DMS153 treated with DMSO at 0.1 percent for 48 hours (cell line): Measurements from ENCODE around the gene ARHGAP42.

Experiments used
- DNase-seq: peaks from one replicate; lab custom pipeline; 2025; ENCODE audit not compliant: unreplicated experiment; lab: John Stamatoyannopoulos, UW

ARHGAP42 gene

DNA sequence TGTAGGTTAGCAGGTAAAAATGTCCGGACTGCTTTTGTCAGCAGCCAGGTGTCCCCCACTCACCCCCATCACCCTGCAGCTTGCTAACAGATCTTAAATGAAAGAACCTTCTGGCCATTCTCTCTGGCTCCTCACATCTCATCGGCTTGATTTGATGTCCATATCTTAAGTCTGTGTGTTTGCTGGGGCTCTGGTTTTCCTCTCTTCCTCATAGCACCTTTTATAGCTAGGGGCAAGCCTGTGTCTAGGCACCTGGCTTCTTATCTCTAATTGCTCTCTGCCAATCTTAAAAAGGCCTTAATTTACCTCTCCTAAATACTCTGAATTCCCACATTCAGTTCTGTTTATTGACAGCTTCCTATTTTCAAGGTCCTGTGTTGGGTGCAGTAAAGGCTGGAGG, 72.0 kb downstream of the ARHGAP42 start:
- no peak for DNase-seq

DNA sequence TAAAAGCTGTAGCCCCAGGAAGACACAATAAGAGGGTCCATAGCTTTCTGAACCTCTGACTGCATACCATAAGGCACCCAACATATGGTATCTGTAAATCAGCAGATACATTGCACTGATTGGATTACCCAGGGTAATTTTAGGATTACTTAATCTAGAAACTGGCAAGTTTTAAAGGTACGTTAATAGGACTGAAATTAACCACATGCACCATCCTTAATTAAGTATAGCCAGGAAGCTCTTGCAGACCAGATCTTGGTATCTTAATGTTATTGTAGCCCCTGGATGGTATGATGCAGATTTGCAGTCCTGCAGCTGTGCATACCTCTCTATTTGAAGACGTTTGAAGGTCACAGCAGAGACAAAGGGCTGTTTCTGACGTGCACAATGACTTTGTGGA, 72.8 kb downstream of the ARHGAP42 start:
- no peak for DNase-seq

- no peak for DNase-seq
Measured at GRCh38 chr11:100760744-100761143, 73.7 kb downstream of the ARHGAP42 start.

- DNase-seq: no peak
Measured at GRCh38 chr11:100761841-100762240, 74.8 kb downstream of the ARHGAP42 start.

DNA sequence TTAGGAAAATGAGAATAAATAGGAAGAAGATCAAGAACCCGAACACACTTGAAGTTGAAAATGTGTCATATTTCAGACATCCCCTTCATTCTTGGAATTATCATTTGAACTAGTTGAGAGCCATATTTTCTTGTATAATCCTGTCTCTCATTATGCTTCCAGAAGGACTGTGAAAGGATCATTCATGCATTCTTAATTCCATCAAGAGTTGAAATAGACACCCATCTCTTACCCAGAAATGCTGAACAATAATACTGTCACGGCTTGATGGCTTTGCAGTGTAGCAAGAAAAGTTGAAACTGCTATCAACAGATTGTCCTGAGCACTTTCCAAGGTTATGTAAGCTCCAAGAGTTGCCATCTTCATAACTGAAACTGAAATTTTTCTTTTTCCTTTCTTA, 79.7 kb downstream of the ARHGAP42 start:
- no peak for DNase-seq

DNA sequence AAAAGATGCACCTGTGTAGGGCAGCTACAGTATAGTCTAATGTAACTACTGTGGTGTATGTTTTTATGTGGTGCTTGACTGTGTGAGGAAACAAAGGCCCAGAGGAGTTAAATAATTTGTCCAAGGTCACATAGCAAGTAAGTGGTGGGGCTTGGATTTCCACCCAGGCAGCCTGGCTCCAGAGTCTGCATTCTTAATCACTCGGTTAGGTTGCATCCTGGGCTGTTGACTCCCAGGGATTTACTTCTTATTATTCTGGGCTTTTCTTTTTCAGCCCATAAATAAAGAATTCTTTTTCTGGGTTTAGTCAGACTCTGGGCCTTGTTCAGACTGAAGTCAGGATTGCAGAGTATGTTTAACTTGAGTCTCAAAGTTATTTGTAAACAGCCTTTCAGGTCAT, 82.1 kb downstream of the ARHGAP42 start:
- DNase-seq: no peak

GRCh38 chr11:100769617-100770016, 82.5 kb downstream of the ARHGAP42 start:
- DNase-seq: no peak

DNA sequence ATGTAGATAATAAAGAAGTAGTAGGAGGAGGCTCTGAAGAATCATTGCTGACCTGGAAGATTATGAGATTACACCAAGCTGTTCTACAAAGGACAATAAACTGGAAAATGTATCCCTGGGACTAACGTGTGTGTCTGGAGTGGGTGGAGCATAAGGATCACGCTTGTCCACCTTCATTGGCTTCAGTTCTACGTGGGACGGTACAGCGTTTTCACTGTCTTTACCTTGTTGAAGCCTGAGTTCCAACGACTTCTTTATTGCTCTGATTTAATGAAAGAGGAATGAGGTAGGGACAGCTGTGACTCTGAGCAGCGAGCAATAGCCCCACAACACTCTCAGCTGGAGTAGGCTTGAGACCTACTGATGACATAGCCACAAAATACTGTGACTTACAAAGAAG, 87.0 kb downstream of the ARHGAP42 start:
- DNase-seq: no peak

- DNase-seq: no peak
Measured at GRCh38 chr11:100774859-100775258, 87.8 kb downstream of the ARHGAP42 start.

DNA sequence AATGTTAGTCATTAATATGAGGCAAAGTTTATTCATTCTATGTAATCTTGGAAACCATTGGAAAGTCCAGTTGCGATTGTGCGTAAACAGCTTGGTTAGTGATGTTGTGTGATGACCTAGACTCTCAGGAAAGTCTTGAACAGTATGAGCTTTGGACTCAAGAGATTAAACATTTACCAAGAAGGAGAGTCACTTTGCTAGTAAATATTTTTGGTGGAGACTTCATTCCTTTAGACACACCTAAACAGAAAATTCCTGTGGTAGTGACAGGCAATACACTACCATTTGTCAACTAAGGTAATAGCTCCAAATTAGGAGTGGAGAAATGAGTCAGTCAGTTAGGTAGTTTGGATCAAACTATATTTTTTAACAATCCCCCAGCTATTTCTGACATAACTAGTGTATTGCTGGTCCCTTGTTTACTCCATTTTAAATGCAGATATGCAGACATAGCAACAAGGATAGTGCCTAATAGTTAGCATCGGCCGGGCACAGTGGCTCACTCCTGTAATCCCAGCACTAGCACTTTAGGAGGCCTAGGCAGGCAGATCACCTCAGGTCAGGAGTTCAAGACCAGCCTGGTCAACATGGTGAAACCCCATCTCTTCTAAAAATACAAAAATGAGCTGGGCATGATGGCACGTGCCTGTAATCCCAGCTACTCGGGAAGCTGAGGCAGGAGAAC, 89.3 kb downstream of the ARHGAP42 start:
- DNase-seq: no peak

GRCh38 chr11:100777103-100777502, 90.0 kb downstream of the ARHGAP42 start:
- peak; percentile 4 for DNase-seq

- DNase-seq: no peak
Measured at GRCh38 chr11:100777736-100778135, 90.6 kb downstream of the ARHGAP42 start.

GRCh38 chr11:100778166-100778785, 91.2 kb downstream of the ARHGAP42 start:
- no peak for DNase-seq

DNA sequence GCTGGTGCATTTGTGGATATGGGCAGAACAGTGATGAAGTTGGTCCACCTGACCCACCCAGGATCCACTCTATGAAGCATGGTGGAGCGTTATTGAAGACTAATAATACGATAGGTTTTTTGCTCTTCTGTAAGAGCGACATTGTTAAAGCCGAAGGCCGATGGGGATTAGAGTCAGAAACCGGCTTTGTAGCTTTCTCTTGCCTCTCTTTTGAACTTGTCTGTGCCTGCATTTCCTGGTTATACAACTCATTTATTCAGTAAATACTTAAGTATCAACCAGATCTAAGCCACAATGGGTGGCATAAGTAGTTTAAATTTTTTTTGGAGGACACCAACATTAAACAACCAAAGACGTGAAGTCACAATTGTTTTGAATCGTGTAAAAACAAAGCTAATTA, 93.4 kb downstream of the ARHGAP42 start:
- no peak for DNase-seq

GRCh38 chr11:100785148-100785983, 98.3 kb downstream of the ARHGAP42 start:
- DNase-seq: no peak

- no peak for DNase-seq
Measured at GRCh38 chr11:100788561-100789295, 101.6 kb downstream of the ARHGAP42 start.

- no peak for DNase-seq
Measured at GRCh38 chr11:100789500-100789899, 102.4 kb downstream of the ARHGAP42 start.

GRCh38 chr11:100790073-100790472, 103.0 kb downstream of the ARHGAP42 start:
- DNase-seq: no peak

GRCh38 chr11:100791103-100791502, 104.0 kb downstream of the ARHGAP42 start:
- no peak for DNase-seq

- no peak for DNase-seq
Measured at GRCh38 chr11:100791860-100792259, 104.8 kb downstream of the ARHGAP42 start.

DNA sequence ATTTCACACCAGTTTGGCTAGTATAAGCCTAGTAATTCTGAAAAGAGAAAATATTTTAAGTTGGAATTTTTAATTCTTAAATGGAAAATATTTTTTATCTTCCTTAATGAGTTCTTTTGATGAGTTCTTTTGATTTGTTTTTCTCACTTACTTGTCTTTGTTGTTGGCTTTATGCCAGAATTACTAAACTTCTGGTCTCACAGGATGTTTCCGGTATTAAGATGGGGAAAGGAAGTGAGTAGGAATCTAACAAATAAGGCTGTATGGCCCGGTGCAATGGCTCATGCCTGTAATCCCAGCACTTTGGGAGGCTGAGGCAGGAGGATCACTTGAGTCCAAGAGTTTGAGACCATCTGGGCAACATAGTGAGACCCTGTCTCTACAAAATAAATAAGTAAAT, 106.4 kb downstream of the ARHGAP42 start:
- no peak for DNase-seq
